ENCODE results near the gene TJP1. TPM values are rescaled to one million over a fixed set of nuclear protein-coding genes. Genes with fewer than 3 reads are reported as not detected.

The TJP1 gene
- total and polyA plus RNA-seq, 2 donors (not counting 1 experiment from before 2014, with no cell fraction given) = 0.10 TPM; not detected in 1

GRCh38 chr15:29728418-29728817 lies 93.8 kb downstream of the TJP1 start:
- no peaks in the 10 kb centered on the region for H3K4me1 ChIP-seq (ENCODE audit: control insufficient read depth in 2 of 2, insufficient read depth in 2 of 2, low read length in 2 of 2)
- intact Hi-C loops (cut with micrococcal nuclease) = no loop called here
- H3K27ac ChIP-seq (ENCODE audit: low read length in 2 of 2) = no peak overlapping the region
- ChIA-PET POLR2A (no interaction called here), CTCF (interaction anchor here (0.5 kb wide), 1 partner anchor 787 kb away, joined by 4 read pairs; no protein-coding TSS in a partner anchor)
- ATAC-seq (ENCODE audit: low read depth) = no peak
- H3K79me2 ChIP-seq (ENCODE audit: control insufficient read depth, insufficient read depth, low read length) = no peaks in the 10 kb centered on the region
- 100% methylated on average over 1 of the region's 2 CpGs for WGBS (ENCODE audit: insufficient coverage)
- no peaks in the 10 kb centered on the region for H3K27me3 ChIP-seq (replicated peaks in 1 of 4; ENCODE audit: control extremely low read depth in 1 of 4, control insufficient read depth in 3 of 4, insufficient read depth in 4 of 4, low read length in 3 of 4)
- peaks cover under 1% of the 10 kb centered on the region for H3K27me3 Mint-ChIP-seq
- no peak overlapping the region for H3K9ac ChIP-seq (ENCODE audit: low read length)
- no peak overlapping the region for H3K4me2 ChIP-seq (replicated peaks; ENCODE audit: low read depth, low read length, poor library complexity, severe bottlenecking)
- TF ChIP-seq EZH2 (IDR thresholded peaks at IDR 0.05; ENCODE audit: borderline replicate concordance, insufficient read depth, low read depth, low read length, poor library complexity, severe bottlenecking) (no peak), CTCF (IDR thresholded peaks at IDR 0.05) (no peak)
- no peaks in the 10 kb centered on the region for H3K4me1 Mint-ChIP-seq
- H3K27ac Mint-ChIP-seq = no peak overlapping the region
- H3K4me3 ChIP-seq (ENCODE audit: control extremely low read depth in 1 of 5, extremely low read depth in 1 of 5, insufficient read depth in 1 of 5, low read depth in 2 of 5, low read length in 4 of 5) = no peak overlapping the region
- no peak overlapping the region for H3K4me3 Mint-ChIP-seq
- no peaks in the 10 kb centered on the region for H4K20me1 ChIP-seq (ENCODE audit: control insufficient read depth, insufficient read depth, low read length, poor library complexity, severe bottlenecking)
- H3K9me3 ChIP-seq (ENCODE audit: control extremely low read depth in 1 of 3, control insufficient read depth in 2 of 3, insufficient read depth in 1 of 3, low read length in 2 of 3) = no peaks in the 10 kb centered on the region
- no peak overlapping the region for H2AFZ ChIP-seq (ENCODE audit: insufficient read depth, low read depth, low read length, poor library complexity, severe bottlenecking)
- no peaks in the 10 kb centered on the region for H3K36me3 ChIP-seq (replicated peaks in 1 of 2; ENCODE audit: control extremely low read depth in 1 of 2, control insufficient read depth in 1 of 2, extremely low read depth in 1 of 2, insufficient read depth in 2 of 2, low read length in 1 of 2)
- no peaks in the 10 kb centered on the region for H3K9me3 Mint-ChIP-seq (ENCODE audit: insufficient read depth)
- no peak for DNase-seq

GRCh38 chr15:29727871-29728270 lies 94.4 kb downstream of the TJP1 start:
- H3K27me3 ChIP-seq (replicated peaks in 1 of 4; ENCODE audit: control extremely low read depth in 1 of 4, control insufficient read depth in 3 of 4, insufficient read depth in 4 of 4, low read length in 3 of 4) = no peaks in the 10 kb centered on the region
- no peaks in the 10 kb centered on the region for H3K4me1 ChIP-seq (ENCODE audit: control insufficient read depth in 2 of 2, insufficient read depth in 2 of 2, low read length in 2 of 2)
- no peak for DNase-seq
- ChIA-PET CTCF (no interaction called here), POLR2A (no interaction called here)
- Mint-ChIP-seq H3K4me3 (no peak overlapping the region), H3K27ac (no peak overlapping the region), H3K27me3 (no peaks in the 10 kb centered on the region), H3K4me1 (no peaks in the 10 kb centered on the region), H3K9me3 (ENCODE audit: insufficient read depth) (peaks cover 1% of the 10 kb centered on the region)
- no peak for ATAC-seq (ENCODE audit: low read depth)
- H3K4me2 ChIP-seq (replicated peaks; ENCODE audit: low read depth, low read length, poor library complexity, severe bottlenecking) = no peak overlapping the region
- TF ChIP-seq CTCF (IDR thresholded peaks at IDR 0.05) (no peak), EZH2 (IDR thresholded peaks at IDR 0.05; ENCODE audit: borderline replicate concordance, insufficient read depth, low read depth, low read length, poor library complexity, severe bottlenecking) (no peak)
- peaks cover 0 to 3% (median 0%) of the 10 kb centered on the region in 3 donors for H3K9me3 ChIP-seq (ENCODE audit: control extremely low read depth in 1 of 3, control insufficient read depth in 2 of 3, insufficient read depth in 1 of 3, low read length in 2 of 3)
- H3K9ac ChIP-seq (ENCODE audit: low read length) = no peak overlapping the region
- no peak overlapping the region for H3K4me3 ChIP-seq (ENCODE audit: control extremely low read depth in 1 of 5, extremely low read depth in 1 of 5, insufficient read depth in 1 of 5, low read depth in 2 of 5, low read length in 4 of 5)
- no peak overlapping the region for H2AFZ ChIP-seq (ENCODE audit: insufficient read depth, low read depth, low read length, poor library complexity, severe bottlenecking)
- H3K79me2 ChIP-seq (ENCODE audit: control insufficient read depth, insufficient read depth, low read length) = no peaks in the 10 kb centered on the region
- intact Hi-C loops (cut with micrococcal nuclease) = no loop called here
- H3K27ac ChIP-seq (ENCODE audit: low read length in 2 of 2) = no peak overlapping the region
- no CpG with 5 or more reads among the region's 5 CpGs for WGBS (ENCODE audit: insufficient coverage)
- H4K20me1 ChIP-seq (ENCODE audit: control insufficient read depth, insufficient read depth, low read length, poor library complexity, severe bottlenecking) = no peaks in the 10 kb centered on the region
- no peaks in the 10 kb centered on the region for H3K36me3 ChIP-seq (replicated peaks in 1 of 2; ENCODE audit: control extremely low read depth in 1 of 2, control insufficient read depth in 1 of 2, extremely low read depth in 1 of 2, insufficient read depth in 2 of 2, low read length in 1 of 2)

All from B cell (primary cell).